Neural cell (in vitro differentiated cells): ENCODE data around the gene TNFAIP8L1.

Experiments used
- EP300 ChIP-seq: fragments of 450-650 bp; conservative IDR thresholded peaks from 2 replicates; pipeline ENCODE4 v1.6.1; 2014; ENCODE audit warnings: antibody characterized with exemption, mild to moderate bottlenecking, moderate library complexity; ENCODE audit not compliant: poor library complexity, severe bottlenecking
- EZH2 ChIP-seq: fragments of 200-600, 300-800 bp; shearing (Covaris generic), sonication (generic); IDR thresholded peaks from 2 replicates; pipeline ENCODE4 v1.6.1; 2014; ENCODE audit warnings: antibody characterized with exemption, low read length, borderline replicate concordance, mild to moderate bottlenecking; ENCODE audit not compliant: insufficient read depth, poor library complexity, severe bottlenecking
- POLR2AphosphoS5 ChIP-seq: IDR thresholded peaks from 2 replicates; pipeline ENCODE4 v1.6.1; 2012
- RAD21 ChIP-seq: fragments of 450-650 bp; conservative IDR thresholded peaks from 2 replicates; pipeline ENCODE4 v1.6.1; 2014; ENCODE audit warnings: antibody characterized with exemption, mild to moderate bottlenecking, moderate library complexity
- SMC3 ChIP-seq: fragments of 450-650 bp; conservative IDR thresholded peaks from 2 replicates; pipeline ENCODE4 v1.6.1; 2014; ENCODE audit warnings: antibody characterized with exemption, mild to moderate bottlenecking, moderate library complexity; ENCODE audit not compliant: poor library complexity
- TF ChIP-seq, protein P1 (sequence below): IDR thresholded peaks from 2 replicates; pipeline ENCODE4 v1.6.1; 2012; ENCODE audit warnings: borderline replicate concordance
- TF ChIP-seq, protein P2 (sequence below): fragments of 450-650 bp; IDR thresholded peaks from 2 replicates; pipeline ENCODE4 v1.5.1; 2014; ENCODE audit warnings: antibody characterized with exemption, mild to moderate bottlenecking, moderate library complexity; ENCODE audit not compliant: poor library complexity, severe bottlenecking

DNA sequence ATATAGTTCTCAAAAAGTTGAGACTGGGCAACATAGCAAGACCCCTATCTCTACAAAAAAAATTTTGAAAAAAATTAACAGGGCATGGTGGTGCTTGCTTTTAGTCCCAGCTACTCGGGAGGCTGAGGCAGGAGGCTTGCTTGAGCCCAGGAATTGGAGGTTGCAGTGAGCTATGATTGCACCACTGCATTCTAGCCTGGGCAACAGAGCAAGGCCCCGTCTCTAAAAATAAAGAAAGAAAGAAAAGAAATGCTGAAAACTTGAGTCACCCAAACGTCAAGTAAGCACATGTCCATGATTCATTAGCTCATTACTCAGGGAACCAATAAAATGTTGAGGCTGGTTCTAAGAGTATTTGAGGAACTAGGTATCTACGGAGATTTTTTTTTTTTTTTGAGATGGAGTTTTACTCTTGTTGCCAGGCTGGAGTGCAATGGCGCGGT is 45.9 kb upstream of the TNFAIP8L1 start:
- TF ChIP-seq EZH2 (no peak), RAD21 (no peak), POLR2AphosphoS5 (no peak), SMC3 (no peak), EP300 (no peak)
- TF ChIP-seq, protein P1, sequence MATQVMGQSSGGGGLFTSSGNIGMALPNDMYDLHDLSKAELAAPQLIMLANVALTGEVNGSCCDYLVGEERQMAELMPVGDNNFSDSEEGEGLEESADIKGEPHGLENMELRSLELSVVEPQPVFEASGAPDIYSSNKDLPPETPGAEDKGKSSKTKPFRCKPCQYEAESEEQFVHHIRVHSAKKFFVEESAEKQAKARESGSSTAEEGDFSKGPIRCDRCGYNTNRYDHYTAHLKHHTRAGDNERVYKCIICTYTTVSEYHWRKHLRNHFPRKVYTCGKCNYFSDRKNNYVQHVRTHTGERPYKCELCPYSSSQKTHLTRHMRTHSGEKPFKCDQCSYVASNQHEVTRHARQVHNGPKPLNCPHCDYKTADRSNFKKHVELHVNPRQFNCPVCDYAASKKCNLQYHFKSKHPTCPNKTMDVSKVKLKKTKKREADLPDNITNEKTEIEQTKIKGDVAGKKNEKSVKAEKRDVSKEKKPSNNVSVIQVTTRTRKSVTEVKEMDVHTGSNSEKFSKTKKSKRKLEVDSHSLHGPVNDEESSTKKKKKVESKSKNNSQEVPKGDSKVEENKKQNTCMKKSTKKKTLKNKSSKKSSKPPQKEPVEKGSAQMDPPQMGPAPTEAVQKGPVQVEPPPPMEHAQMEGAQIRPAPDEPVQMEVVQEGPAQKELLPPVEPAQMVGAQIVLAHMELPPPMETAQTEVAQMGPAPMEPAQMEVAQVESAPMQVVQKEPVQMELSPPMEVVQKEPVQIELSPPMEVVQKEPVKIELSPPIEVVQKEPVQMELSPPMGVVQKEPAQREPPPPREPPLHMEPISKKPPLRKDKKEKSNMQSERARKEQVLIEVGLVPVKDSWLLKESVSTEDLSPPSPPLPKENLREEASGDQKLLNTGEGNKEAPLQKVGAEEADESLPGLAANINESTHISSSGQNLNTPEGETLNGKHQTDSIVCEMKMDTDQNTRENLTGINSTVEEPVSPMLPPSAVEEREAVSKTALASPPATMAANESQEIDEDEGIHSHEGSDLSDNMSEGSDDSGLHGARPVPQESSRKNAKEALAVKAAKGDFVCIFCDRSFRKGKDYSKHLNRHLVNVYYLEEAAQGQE: no peak
- TF ChIP-seq, protein P2, sequence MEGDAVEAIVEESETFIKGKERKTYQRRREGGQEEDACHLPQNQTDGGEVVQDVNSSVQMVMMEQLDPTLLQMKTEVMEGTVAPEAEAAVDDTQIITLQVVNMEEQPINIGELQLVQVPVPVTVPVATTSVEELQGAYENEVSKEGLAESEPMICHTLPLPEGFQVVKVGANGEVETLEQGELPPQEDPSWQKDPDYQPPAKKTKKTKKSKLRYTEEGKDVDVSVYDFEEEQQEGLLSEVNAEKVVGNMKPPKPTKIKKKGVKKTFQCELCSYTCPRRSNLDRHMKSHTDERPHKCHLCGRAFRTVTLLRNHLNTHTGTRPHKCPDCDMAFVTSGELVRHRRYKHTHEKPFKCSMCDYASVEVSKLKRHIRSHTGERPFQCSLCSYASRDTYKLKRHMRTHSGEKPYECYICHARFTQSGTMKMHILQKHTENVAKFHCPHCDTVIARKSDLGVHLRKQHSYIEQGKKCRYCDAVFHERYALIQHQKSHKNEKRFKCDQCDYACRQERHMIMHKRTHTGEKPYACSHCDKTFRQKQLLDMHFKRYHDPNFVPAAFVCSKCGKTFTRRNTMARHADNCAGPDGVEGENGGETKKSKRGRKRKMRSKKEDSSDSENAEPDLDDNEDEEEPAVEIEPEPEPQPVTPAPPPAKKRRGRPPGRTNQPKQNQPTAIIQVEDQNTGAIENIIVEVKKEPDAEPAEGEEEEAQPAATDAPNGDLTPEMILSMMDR: no peak
